ENCODE data around the gene ZNF443.
A peak's percentile ranks its signal among the peaks of the same experiment; 100 is the strongest.
"Not testable (repeated sequence)": the region's sequence is repeated elsewhere in the genome, so short reads cannot be mapped to it uniquely, and the experiment has no call there.

ZNF443 gene

GRCh38 chr19:12411893-12412292 lies 28.9 kb downstream of the ZNF443 start:
- Histone ChIP-seq H3K27me3 (ENCODE audit: insufficient read depth, poor library complexity, severe bottlenecking) (no peaks in the 10 kb centered on the region), H3K4me3 (ENCODE audit: severe bottlenecking) (no peak overlapping the region), H3K9me3 (ENCODE audit: severe bottlenecking) (no peaks in the 10 kb centered on the region), H3K36me3 (ENCODE audit: low read depth) (no peaks in the 10 kb centered on the region), H3K27ac (ENCODE audit: poor library complexity, severe bottlenecking) (no peak overlapping the region), H3K4me1 (ENCODE audit: insufficient read depth, poor library complexity, severe bottlenecking) (no peaks in the 10 kb centered on the region)
- ATAC-seq (ENCODE audit: low read depth) (no peak), DNase-seq (ENCODE audit: low spot score) (no peak)
- no peak for TF ChIP-seq CTCF (IDR thresholded peaks at IDR 0.05; ENCODE audit: poor library complexity, severe bottlenecking)

- no peaks in the 10 kb centered on the region for H3K36me3 ChIP-seq (ENCODE audit: low read depth)
- peak; percentile 99 for DNase-seq (ENCODE audit: low spot score)
- peak within 1 kb of the TSS; percentile 69 for H3K27ac ChIP-seq (ENCODE audit: poor library complexity, severe bottlenecking)
- peak; percentile 95 for ATAC-seq (ENCODE audit: low read depth)
- H3K9me3 ChIP-seq (ENCODE audit: severe bottlenecking): no peaks in the 10 kb centered on the region
- peak; percentile 23 for TF ChIP-seq CTCF (IDR thresholded peaks at IDR 0.05; ENCODE audit: poor library complexity, severe bottlenecking)
- H3K4me1 ChIP-seq (ENCODE audit: insufficient read depth, poor library complexity, severe bottlenecking): no peaks in the 10 kb centered on the region
- H3K4me3 ChIP-seq (ENCODE audit: severe bottlenecking): peak within 1 kb of the TSS; percentile 80
- H3K27me3 ChIP-seq (ENCODE audit: insufficient read depth, poor library complexity, severe bottlenecking): no peaks in the 10 kb centered on the region
Measured at GRCh38 chr19:12400633-12401502, 40.0 kb downstream of the ZNF443 start, which contains the start of gene ZNF799. Gene ZNF799 (minus strand): TSS chr19:12401271. CDS start chr19:12401070, 201 bp downstream.

- H3K36me3 ChIP-seq (ENCODE audit: low read depth); H3K9me3 ChIP-seq (ENCODE audit: severe bottlenecking); DNase-seq (ENCODE audit: low spot score); H3K4me1 ChIP-seq (ENCODE audit: insufficient read depth, poor library complexity, severe bottlenecking); H3K27me3 ChIP-seq (ENCODE audit: insufficient read depth, poor library complexity, severe bottlenecking): not testable (repeated sequence)
- ATAC-seq (ENCODE audit: low read depth): peak; percentile 21
- Histone ChIP-seq H3K27ac (ENCODE audit: poor library complexity, severe bottlenecking) (peak overlapping the region; percentile 69), H3K4me3 (ENCODE audit: severe bottlenecking) (peak overlapping the region; percentile 80)
Measured at GRCh38 chr19:12399901-12400632, 40.8 kb downstream of the ZNF443 start.

- H3K27ac ChIP-seq (ENCODE audit: poor library complexity, severe bottlenecking); H3K4me1 ChIP-seq (ENCODE audit: insufficient read depth, poor library complexity, severe bottlenecking); DNase-seq (ENCODE audit: low spot score); H3K27me3 ChIP-seq (ENCODE audit: insufficient read depth, poor library complexity, severe bottlenecking); H3K9me3 ChIP-seq (ENCODE audit: severe bottlenecking); H3K4me3 ChIP-seq (ENCODE audit: severe bottlenecking); ATAC-seq (ENCODE audit: low read depth): not testable (repeated sequence)
- H3K36me3 ChIP-seq (ENCODE audit: low read depth): peaks cover 12% of the 10 kb centered on the region
Measured at GRCh38 chr19:12391148-12391547, 49.7 kb downstream of the ZNF443 start.

GRCh38 chr19:12386365-12386764 lies 54.5 kb downstream of the ZNF443 start:
- not testable (repeated sequence) for H3K27me3 ChIP-seq (ENCODE audit: insufficient read depth, poor library complexity, severe bottlenecking); H3K9me3 ChIP-seq (ENCODE audit: severe bottlenecking); H3K4me1 ChIP-seq (ENCODE audit: insufficient read depth, poor library complexity, severe bottlenecking); H3K27ac ChIP-seq (ENCODE audit: poor library complexity, severe bottlenecking); ATAC-seq (ENCODE audit: low read depth); H3K4me3 ChIP-seq (ENCODE audit: severe bottlenecking); DNase-seq (ENCODE audit: low spot score)
- peaks cover 14% of the 10 kb centered on the region for H3K36me3 ChIP-seq (ENCODE audit: low read depth)

- H3K9me3 ChIP-seq (ENCODE audit: severe bottlenecking): peaks cover 9% of the 10 kb centered on the region
- DNase-seq (ENCODE audit: low spot score): no peak
- H3K27ac ChIP-seq (ENCODE audit: poor library complexity, severe bottlenecking): no peak overlapping the region
- H3K36me3 ChIP-seq (ENCODE audit: low read depth): 0 out of 2 replicates have a peak, but pooled peaks cover 9% of the 10 kb centered on the region
- no peak overlapping the region for H3K4me3 ChIP-seq (ENCODE audit: severe bottlenecking)
- no peaks in the 10 kb centered on the region for H3K4me1 ChIP-seq (ENCODE audit: insufficient read depth, poor library complexity, severe bottlenecking)
- no peaks in the 10 kb centered on the region for H3K27me3 ChIP-seq (ENCODE audit: insufficient read depth, poor library complexity, severe bottlenecking)
- ATAC-seq (ENCODE audit: low read depth): no peak
- no peak for TF ChIP-seq CTCF (IDR thresholded peaks at IDR 0.05; ENCODE audit: poor library complexity, severe bottlenecking)
Measured at GRCh38 chr19:12380444-12380737, 60.4 kb downstream of the ZNF443 start.
